AG09309 (cell line): Measurements from ENCODE around the gene TAS1R3.

ENCODE experiments used
- DNase-seq: peaks from one replicate; pipeline ENCODE4 v3.0.0-alpha.2; 2010; ENCODE audit warnings: low read depth
- H3K4me3 ChIP-seq: 2 replicates; pipeline ENCODE4 v1.5.1; 2011; ENCODE audit warnings: mild to moderate bottlenecking, low read depth, low read length, moderate library complexity; ENCODE audit not compliant: control insufficient read depth
- TF ChIP-seq, protein P1 (sequence below): IDR thresholded peaks from 2 replicates; pipeline ENCODE4 v1.5.1; 2011; ENCODE audit warnings: mild to moderate bottlenecking, low read depth, low read length, inconsistent platforms; ENCODE audit not compliant: insufficient read depth, control insufficient read depth; ENCODE audit errors: missing control alignments

The TAS1R3 gene

GRCh38 chr1:1296070-1297061 is 34.7 kb upstream of the TAS1R3 start:
- no peak for DNase-seq
- H3K4me3 ChIP-seq: no peak overlapping the region
- TF ChIP-seq, protein P1, sequence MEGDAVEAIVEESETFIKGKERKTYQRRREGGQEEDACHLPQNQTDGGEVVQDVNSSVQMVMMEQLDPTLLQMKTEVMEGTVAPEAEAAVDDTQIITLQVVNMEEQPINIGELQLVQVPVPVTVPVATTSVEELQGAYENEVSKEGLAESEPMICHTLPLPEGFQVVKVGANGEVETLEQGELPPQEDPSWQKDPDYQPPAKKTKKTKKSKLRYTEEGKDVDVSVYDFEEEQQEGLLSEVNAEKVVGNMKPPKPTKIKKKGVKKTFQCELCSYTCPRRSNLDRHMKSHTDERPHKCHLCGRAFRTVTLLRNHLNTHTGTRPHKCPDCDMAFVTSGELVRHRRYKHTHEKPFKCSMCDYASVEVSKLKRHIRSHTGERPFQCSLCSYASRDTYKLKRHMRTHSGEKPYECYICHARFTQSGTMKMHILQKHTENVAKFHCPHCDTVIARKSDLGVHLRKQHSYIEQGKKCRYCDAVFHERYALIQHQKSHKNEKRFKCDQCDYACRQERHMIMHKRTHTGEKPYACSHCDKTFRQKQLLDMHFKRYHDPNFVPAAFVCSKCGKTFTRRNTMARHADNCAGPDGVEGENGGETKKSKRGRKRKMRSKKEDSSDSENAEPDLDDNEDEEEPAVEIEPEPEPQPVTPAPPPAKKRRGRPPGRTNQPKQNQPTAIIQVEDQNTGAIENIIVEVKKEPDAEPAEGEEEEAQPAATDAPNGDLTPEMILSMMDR: no peak

DNA sequence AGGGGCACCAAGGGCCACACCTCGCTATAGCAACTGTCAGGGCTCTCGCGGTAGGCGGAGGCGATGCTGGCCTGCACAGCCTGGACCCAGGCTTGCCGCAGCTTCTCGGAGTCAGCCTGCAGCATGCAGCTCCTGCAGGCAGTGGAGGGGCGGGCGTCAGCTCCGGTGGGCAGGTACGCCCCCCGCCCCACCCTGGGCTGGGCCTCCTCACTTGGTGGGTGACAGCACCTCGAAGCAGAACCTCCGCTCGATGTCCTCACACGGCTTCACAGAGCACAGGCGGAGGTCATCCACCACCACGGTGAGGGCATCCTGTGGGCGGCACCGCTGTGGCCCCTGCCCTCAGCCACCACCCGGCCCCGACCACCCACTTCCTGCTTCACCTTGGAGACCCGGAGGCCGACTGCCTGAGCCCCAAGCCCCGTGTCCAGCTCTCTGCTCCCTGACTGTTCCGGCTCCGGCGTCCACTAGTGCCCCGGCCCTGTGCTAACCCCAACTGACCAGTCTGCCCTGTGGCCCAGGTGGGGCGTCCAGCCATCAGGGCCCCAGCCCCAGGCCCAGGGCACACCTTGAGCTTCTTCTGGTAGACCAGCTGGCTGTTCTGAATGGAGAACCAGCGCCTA is 33.2 kb upstream of the TAS1R3 start:
- no peak overlapping the region for H3K4me3 ChIP-seq
- DNase-seq: no peak
- TF ChIP-seq, protein P1: no peak

DNA sequence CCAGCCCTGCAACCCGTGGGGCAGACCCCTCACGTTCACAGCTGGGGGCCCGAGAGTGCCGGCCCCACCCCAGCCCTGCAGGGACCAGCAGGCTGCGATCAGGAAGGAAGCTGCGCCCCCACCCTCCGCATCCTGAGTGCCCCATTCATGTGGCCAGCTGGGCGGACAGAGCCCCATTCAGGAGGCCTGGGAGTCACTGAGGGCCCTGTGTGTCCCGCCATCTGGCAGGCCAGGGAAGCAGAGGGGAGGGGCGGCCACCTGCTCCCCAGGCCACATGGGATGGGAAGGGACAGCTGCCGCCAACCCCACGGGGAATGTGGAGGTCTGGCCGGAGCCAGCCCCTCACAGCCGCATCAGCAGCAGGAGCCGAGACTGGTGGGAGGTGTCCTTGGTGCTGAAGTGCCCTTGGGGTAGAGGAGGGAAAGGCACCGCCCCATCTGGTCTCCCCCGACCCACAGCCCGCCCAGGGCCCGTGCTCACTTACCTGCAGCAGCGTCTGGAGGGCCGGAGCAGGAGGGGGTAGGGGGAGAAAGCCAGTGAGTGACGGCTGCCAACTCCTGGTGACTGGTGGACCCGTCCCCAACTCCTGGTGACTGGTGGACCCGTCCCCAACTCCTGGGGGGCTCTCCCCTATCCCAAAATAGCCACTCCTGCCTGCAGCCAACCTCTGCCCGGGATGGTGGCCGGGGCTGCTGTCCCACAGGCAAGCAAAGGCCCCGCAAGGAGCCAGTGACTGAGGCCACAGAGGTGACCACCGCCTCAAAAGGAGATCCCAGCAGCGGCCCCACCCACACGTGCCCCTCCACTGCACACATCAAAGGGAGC is 32.0 kb upstream of the TAS1R3 start:
- H3K4me3 ChIP-seq: no peak overlapping the region
- no peak for DNase-seq
- TF ChIP-seq, protein P1: no peak

DNA sequence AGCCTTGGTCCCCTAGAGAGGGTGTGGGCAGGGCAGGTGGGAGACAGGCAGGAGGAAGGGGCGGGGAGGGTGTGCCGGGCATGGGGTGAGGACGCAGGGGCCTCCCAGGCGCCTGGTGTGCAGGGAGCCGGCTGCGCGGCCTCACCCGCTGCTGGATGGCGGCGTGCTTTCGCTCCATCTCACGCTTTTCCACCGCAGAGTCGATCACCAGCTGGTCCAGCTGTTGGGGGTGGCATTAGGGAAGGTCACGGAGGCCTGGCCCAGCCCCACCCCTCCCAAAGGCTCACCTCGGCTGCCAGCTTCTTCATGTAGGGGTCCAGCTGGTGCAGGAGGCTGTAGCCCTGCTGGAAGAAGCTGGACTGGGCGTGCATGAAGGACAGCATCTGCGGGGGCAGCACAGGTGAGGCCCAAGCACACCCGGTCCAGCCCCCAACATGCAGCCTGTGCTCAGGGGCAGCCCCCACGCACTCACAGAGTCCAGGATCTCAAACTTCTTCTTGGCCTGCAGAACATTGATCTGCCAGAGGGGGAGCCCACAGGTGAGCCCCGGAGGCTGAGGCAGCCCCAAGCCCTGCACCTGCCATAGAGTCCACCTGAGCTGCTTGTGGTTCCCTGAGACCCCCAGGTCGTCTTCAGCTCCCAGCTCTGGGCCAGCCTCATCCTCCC is 31.3 kb upstream of the TAS1R3 start:
- H3K4me3 ChIP-seq: no peak overlapping the region
- no peak for DNase-seq
- TF ChIP-seq, protein P1: peak; percentile 23

- no peak overlapping the region for H3K4me3 ChIP-seq
- no peak for DNase-seq
- TF ChIP-seq, protein P1: no peak
Observed at GRCh38 chr1:1300352-1300739, 30.7 kb upstream of the TAS1R3 start.

- TF ChIP-seq, protein P1: peak; percentile 53
- DNase-seq: no peak
- H3K4me3 ChIP-seq: no peak overlapping the region
Observed at GRCh38 chr1:1302006-1302430, 29.1 kb upstream of the TAS1R3 start.
